Right lobe of liver (tissue), 6 donors: ENCODE results near the gene ADAMTSL2. TPM values are rescaled to one million over a fixed set of nuclear protein-coding genes. Genes with fewer than 3 reads are reported as not detected.
A peak's percentile ranks its signal among the peaks of the same experiment; 100 is the strongest.

Experiments used
- ATAC-seq, 4 donors: fragments of 200-7000 bp; cut with Tn5 transposase; one replicate each; pipeline ENCODE4 v1.9.1; 2020; ENCODE audit warnings: mild to moderate bottlenecking in 4 of 4, moderate library complexity in 4 of 4
- DNase-seq, 3 donors: peaks; one replicate each; pipeline ENCODE4 v3.0.0-alpha.2; 2020
- H3K27ac ChIP-seq, 3 donors: fragments of 200-600 bp; one replicate each; pipeline ENCODE4 v1.8.0; 2022
- H3K27me3 ChIP-seq, 2 donors: fragments of 200-600 bp; one replicate each; pipeline ENCODE4 v1.8.0; 2022
- H3K36me3 ChIP-seq, 4 donors: fragments of 200-600 bp; sonication (generic) in 1 of 4; one replicate each; pipeline versions ENCODE4 v1.5.1 to v1.8.0; 2017 to 2022; ENCODE audit warnings: control low read depth in 1 of 4
- H3K4me1 ChIP-seq, 4 donors: fragments of 200-600 bp; sonication (generic) in 1 of 4; one replicate each; pipeline versions ENCODE4 v1.5.1 to v1.8.0; 2017 to 2022; ENCODE audit warnings: control low read depth in 1 of 4
- H3K4me3 ChIP-seq, 3 donors: fragments of 200-600 bp; one replicate each; pipeline ENCODE4 v1.8.0; 2022
- H3K9me3 ChIP-seq, 4 donors: fragments of 200-600 bp; sonication (generic) in 1 of 4; one replicate each; pipeline versions ENCODE4 v1.5.1 to v1.8.0; 2017 to 2022; ENCODE audit warnings: control low read depth in 1 of 4
- POLR2A ChIP-seq: fragments of 450-650 bp; IDR thresholded peaks from one replicate; pipeline ENCODE4 v1.6.1; 2017; ENCODE audit warnings: antibody characterized with exemption, mild to moderate bottlenecking
- WGBS: methylation state at CpG from one replicate; pipeline ENCODE4 v1.1.6; 2018; ENCODE audit warnings: low coverage, low lambda C conversion rate; ENCODE audit not compliant: insufficient coverage; ENCODE audit errors: missing lambda C conversion rate; 5-methylcytosine and 5-hydroxymethylcytosine counted together
- intact Hi-C, 2 donors: fragments of 100-400 bp; cut with DNase I; formaldehyde crosslinking; loops; one replicate each; pipeline versions ENCODE4 v1.11.2 to v1.14.1; 2022
- total RNA-seq, 6 experiments: library from RNA; depleted of rRNA in 2 of 6; stranded (reverse); fragments of >200 nt in 2 of 6; fragmentation: NEBNext Ultra II Directional in 3 of 6; extraction: Animal tissue kit (Norgen Biotek cat#: 25700) in 3 of 6; gene quantifications; one replicate each; pipeline versions ENCODE4 v1.1.0 to v1.2.4, GENCODE V29; 2016 to 2023
- TF ChIP-seq, protein P1 (sequence below), 4 donors: fragments of 200-600 bp in 3 of 4; fragments of 450-650 bp in 1 of 4; IDR thresholded peaks; one replicate each; pipeline versions ENCODE4 v1.5.1 to v1.8.0; 2016 to 2022; ENCODE audit warnings: antibody characterized with exemption in 4 of 4, mild to moderate bottlenecking in 2 of 4
- donor health status: DM: no; HTN: yes; CAD: no.
- donor health status: DM: no; HTN: no; CAD: no.
- donor health status: DM: no; HTN: no; CAD: no.
- donor health status: DM: no; HTN: yes; CAD: no.
- donor health status: DM: no; HTN: yes; CAD: no.

The ADAMTSL2 gene
- total RNA-seq, 6 experiments from 2014 or later, result 9.2 to 24.8 (median 12.7) TPM

DNA sequence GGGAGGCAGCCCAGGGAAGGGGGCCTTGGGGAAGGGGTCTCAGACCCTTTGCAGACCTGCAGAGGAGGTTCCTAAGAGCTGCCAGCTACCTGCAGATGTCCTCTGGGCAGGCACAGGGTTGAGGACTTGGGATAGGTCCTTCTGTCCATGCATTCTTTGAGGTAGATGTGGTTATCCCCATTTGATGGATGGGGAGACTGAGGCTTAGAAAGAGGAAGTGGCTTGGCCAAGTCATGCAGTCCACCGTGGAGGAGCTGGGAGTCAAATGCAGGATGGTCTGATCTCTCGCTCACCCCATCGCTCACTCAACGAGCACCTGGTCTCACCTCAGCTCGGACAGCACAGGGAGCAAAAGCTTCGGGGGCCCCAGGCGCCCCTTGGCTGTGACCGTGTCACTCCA is 20.2 kb downstream of the ADAMTSL2 start:
- Histone ChIP-seq H3K27me3 (no peaks in the 10 kb centered on the region), H3K4me1 (no peaks in the 10 kb centered on the region), H3K27ac (no peak overlapping the region), H3K36me3 (no peaks in the 10 kb centered on the region), H3K9me3 (no peaks in the 10 kb centered on the region), H3K4me3 (no peak overlapping the region)
- no peak for ATAC-seq
- intact Hi-C loops, result no loop called here
- WGBS, result 95% methylated on average over 3 of the region's 8 CpGs
- no peak for TF ChIP-seq POLR2A
- TF ChIP-seq, protein P1, sequence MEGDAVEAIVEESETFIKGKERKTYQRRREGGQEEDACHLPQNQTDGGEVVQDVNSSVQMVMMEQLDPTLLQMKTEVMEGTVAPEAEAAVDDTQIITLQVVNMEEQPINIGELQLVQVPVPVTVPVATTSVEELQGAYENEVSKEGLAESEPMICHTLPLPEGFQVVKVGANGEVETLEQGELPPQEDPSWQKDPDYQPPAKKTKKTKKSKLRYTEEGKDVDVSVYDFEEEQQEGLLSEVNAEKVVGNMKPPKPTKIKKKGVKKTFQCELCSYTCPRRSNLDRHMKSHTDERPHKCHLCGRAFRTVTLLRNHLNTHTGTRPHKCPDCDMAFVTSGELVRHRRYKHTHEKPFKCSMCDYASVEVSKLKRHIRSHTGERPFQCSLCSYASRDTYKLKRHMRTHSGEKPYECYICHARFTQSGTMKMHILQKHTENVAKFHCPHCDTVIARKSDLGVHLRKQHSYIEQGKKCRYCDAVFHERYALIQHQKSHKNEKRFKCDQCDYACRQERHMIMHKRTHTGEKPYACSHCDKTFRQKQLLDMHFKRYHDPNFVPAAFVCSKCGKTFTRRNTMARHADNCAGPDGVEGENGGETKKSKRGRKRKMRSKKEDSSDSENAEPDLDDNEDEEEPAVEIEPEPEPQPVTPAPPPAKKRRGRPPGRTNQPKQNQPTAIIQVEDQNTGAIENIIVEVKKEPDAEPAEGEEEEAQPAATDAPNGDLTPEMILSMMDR (IDR thresholded peaks at IDR 0.05), result no peak
- no peak for DNase-seq

DNA sequence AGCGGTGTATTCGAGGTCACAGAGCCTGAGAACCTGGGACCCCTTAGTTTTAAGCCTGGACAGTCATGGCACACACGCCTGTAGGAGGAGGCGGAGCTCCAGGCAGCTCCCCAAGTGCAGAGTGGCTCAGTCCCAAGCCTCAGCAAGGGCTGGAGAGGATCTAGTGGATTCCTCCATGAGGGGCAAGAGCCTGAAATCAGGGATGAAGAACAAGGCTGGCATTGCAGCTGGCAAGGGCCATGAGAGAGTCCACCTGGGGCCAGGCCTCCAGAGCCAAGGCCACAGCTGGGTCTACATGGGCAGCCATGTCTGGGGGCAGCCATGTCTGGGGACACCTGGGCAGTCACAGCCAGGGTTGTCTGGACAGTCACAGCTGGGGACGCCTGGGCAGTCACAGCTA is 21.9 kb downstream of the ADAMTSL2 start:
- no peaks in the 10 kb centered on the region for H3K4me1 ChIP-seq
- no CpG with 5 or more reads among the region's 5 CpGs for WGBS
- no peaks in the 10 kb centered on the region for H3K36me3 ChIP-seq
- no peak overlapping the region for H3K4me3 ChIP-seq
- ATAC-seq, result no peak
- no peaks in the 10 kb centered on the region for H3K9me3 ChIP-seq
- DNase-seq, result no peak
- intact Hi-C loops, result no loop called here
- no peak overlapping the region for H3K27ac ChIP-seq
- TF ChIP-seq POLR2A, result no peak
- TF ChIP-seq, protein P1 (IDR thresholded peaks at IDR 0.05), result no peak
- no peaks in the 10 kb centered on the region for H3K27me3 ChIP-seq

DNA sequence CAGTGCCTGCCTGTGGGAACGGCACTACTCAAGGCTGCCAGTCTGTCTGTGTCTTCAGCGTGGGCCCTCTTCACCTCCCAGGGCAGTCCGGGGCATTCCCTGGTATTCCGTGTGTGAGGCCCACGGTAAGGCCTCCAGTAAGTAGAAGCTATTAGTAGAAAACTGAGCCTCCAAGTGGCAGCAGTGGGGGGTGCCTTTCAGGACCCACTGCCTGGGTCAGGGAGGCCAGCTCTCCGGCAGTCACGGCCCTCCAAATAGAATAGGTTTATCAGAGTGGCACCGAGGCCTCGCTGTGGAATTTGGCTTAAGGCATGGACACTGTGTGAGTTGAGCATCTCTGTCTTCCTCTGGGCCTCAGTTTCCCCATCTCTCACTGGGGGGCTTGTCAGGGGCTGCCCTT is 23.1 kb downstream of the ADAMTSL2 start:
- Histone ChIP-seq H3K36me3 (no peaks in the 10 kb centered on the region), H3K9me3 (no peaks in the 10 kb centered on the region), H3K27ac (no peak overlapping the region), H3K4me1 (no peaks in the 10 kb centered on the region), H3K4me3 (no peak overlapping the region), H3K27me3 (no peaks in the 10 kb centered on the region)
- DNase-seq (no peak), ATAC-seq (no peak)
- no peak for TF ChIP-seq POLR2A
- TF ChIP-seq, protein P1 (IDR thresholded peaks at IDR 0.05), result no peak
- intact Hi-C loops, result no loop called here
- WGBS, result no CpG with 5 or more reads among the region's 9 CpGs

DNA sequence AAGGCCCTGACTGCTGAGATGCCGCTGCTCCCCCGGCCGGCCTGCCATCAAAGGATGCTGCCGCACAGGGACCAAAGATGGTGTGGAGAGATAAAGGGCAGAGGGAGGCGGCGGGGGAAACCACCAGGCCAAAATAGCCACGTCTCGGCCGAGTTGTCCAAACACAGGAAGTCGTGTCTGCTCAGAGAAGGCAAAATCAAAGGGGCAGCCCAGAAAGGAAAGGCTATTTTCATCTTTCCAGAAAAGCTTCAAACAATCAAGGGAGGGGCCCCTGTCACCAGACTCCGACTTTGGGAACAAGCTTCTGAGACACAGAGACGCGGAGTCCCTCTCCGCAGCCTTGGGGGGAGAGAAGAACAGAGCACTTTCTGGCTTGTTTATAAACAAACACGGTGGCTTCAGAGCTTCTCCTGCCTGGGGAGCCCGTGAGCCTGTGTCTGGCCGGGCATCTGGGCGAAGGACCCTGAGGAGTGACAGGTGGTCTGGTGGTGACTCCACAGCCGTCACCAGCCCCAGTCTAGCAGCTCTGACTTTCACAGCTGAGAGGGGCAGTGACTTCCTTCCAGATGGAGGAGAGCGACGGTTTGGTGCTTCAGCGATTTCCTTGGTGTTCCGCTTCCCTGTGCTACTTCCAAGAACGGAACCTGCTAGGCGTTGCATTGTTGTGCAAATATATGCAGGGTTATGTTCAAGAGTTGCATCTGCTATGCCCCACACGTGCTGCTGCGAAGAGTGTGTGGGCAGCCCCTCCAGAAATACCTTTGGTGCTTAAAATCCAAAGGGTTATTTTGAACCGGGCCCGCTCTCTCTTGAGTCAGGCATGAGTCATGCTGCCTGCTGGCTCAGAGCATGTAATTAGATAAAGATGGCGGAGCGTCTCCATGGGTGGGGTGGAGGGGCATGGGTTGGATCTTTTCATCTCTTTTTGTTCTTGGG is 24.0 kb downstream of the ADAMTSL2 start:
- H3K4me3 ChIP-seq, result no peak overlapping the region
- no peak for DNase-seq

More for the DNA sequence above, 24.0 kb downstream of the ADAMTSL2 start:
- no peak for TF ChIP-seq POLR2A
- TF ChIP-seq, protein P1 (IDR thresholded peaks at IDR 0.05), result no peak
- H3K27me3 ChIP-seq, result no peaks in the 10 kb centered on the region
- intact Hi-C loops, result no loop called here
- H3K4me1 ChIP-seq, result peaks cover 0 to 6% (median 0%) of the 10 kb centered on the region in 4 donors
- no peaks in the 10 kb centered on the region for H3K36me3 ChIP-seq
- ATAC-seq, result peak in 3 of 4 donors; percentile 24 to 52 (median 31)
- H3K27ac ChIP-seq, result peak overlapping the region in 1 of 3 donors; percentile 51
- no peaks in the 10 kb centered on the region for H3K9me3 ChIP-seq
- 42% methylated on average over 19 of the region's 31 CpGs for WGBS
